Naive thymus-derived CD4-positive, alpha-beta T cell (primary cell): Measurements from ENCODE around the gene TUBGCP2. TPM values are rescaled to one million over a fixed set of nuclear protein-coding genes. Genes with fewer than 3 reads are reported as not detected.

ENCODE experiments used
- ATAC-seq: fragments of 150-1000 bp; cut with Tn5 transposase; 2 replicates; pipeline ENCODE4 v1.10.0; 2021; ENCODE audit warnings: mild to moderate bottlenecking, moderate library complexity
- CTCF ChIA-PET: fragments of 350-600 bp; sonication (Branson Sonifier 250); formaldehyde crosslinking; loops from one replicate; lab custom pipeline; 2021; ENCODE audit warnings: antibody characterized with exemption; lab: Charles Lee
- POLR2A ChIA-PET: fragments of 350-600 bp; sonication (Branson Sonifier 250); formaldehyde crosslinking; loops from one replicate; lab custom pipeline; 2021; ENCODE audit warnings: antibody characterized with exemption, inconsistent platforms; lab: Charles Lee
- DNase-seq, 9 donors: peaks; one replicate each; pipeline versions ENCODE4 v3.0.0 to v3.0.0-alpha.2; 2020 to 2022; ENCODE audit warnings: mixed read lengths in 1 of 9
- H3K27ac ChIP-seq: one replicate; pipeline ENCODE4 v1.7.0; 2013; ENCODE audit warnings: mild to moderate bottlenecking, low read depth, low read length, moderate library complexity
- H3K27me3 ChIP-seq, 2 donors: one replicate each; pipeline ENCODE4 v1.7.0; 2013; ENCODE audit warnings: low read length in 2 of 2, mild to moderate bottlenecking in 2 of 2, moderate library complexity in 2 of 2; ENCODE audit not compliant: control insufficient read depth in 2 of 2, insufficient read depth in 2 of 2
- H3K36me3 ChIP-seq, 3 experiments: 1 replicate in 2 of 3; 2 replicates in 1 of 3; pipeline ENCODE4 v1.7.0; 2013; ENCODE audit warnings: low read length in 3 of 3, mild to moderate bottlenecking in 3 of 3, moderate library complexity in 1 of 3; ENCODE audit not compliant: insufficient read depth in 3 of 3, control insufficient read depth in 2 of 3
- H3K4me1 ChIP-seq, 2 donors: one replicate each; pipeline ENCODE4 v1.7.0; 2013; ENCODE audit warnings: low read length in 2 of 2, mild to moderate bottlenecking in 2 of 2, moderate library complexity in 1 of 2; ENCODE audit not compliant: control insufficient read depth in 2 of 2, insufficient read depth in 2 of 2
- H3K4me3 ChIP-seq: 2 replicates; pipeline ENCODE4 v1.7.0; 2013; ENCODE audit warnings: mild to moderate bottlenecking, low read length
- H3K9me3 ChIP-seq, 3 experiments: 1 replicate in 2 of 3; 2 replicates in 1 of 3; pipeline ENCODE4 v1.7.0; 2013; ENCODE audit warnings: low read length in 3 of 3; ENCODE audit not compliant: control insufficient read depth in 2 of 3
- H3K27ac Mint-ChIP-seq, 9 donors: one replicate each; pipeline ENCODE4 v1.8.0; 2020 to 2022; ENCODE audit warnings: mixed read lengths in 9 of 9, mild to moderate bottlenecking in 8 of 9, moderate library complexity in 5 of 9, inconsistent platforms in 2 of 9
- H3K27me3 Mint-ChIP-seq, 5 donors: one replicate each; pipeline ENCODE4 v1.8.0; 2021 to 2022; ENCODE audit warnings: mixed read lengths in 5 of 5, mild to moderate bottlenecking in 1 of 5
- H3K36me3 Mint-ChIP-seq, 5 donors: one replicate each; pipeline ENCODE4 v1.8.0; 2020 to 2022; ENCODE audit warnings: mixed read lengths in 5 of 5, mild to moderate bottlenecking in 3 of 5, inconsistent platforms in 1 of 5
- H3K4me1 Mint-ChIP-seq, 7 donors: one replicate each; pipeline ENCODE4 v1.8.0; 2020 to 2022; ENCODE audit warnings: mixed read lengths in 7 of 7, mild to moderate bottlenecking in 3 of 7, inconsistent platforms in 1 of 7
- H3K4me3 Mint-ChIP-seq, 10 donors: one replicate each; pipeline ENCODE4 v1.8.0; 2020 to 2022; ENCODE audit warnings: mild to moderate bottlenecking in 10 of 10, mixed read lengths in 10 of 10, moderate library complexity in 6 of 10, inconsistent platforms in 2 of 10
- H3K9me3 Mint-ChIP-seq, 11 donors: one replicate each; pipeline ENCODE4 v1.8.0; 2020 to 2022; ENCODE audit warnings: mixed read lengths in 11 of 11, mild to moderate bottlenecking in 4 of 11, inconsistent platforms in 1 of 11, moderate library complexity in 1 of 11
- intact Hi-C, 2 donors: fragments of 100-400 bp; cut with micrococcal nuclease; formaldehyde crosslinking; loops; one replicate each; pipeline ENCODE4 v1.15.1; 2023
- polyA plus RNA-seq, 2 donors: library from polyadenylated mRNA; unstranded; fragments of 300-500 nt; fragmentation: Illumina TruSeq; gene quantifications; one replicate each; pipeline ENCODE4 v1.2.3, GENCODE V29; 2021
- total RNA-seq, 6 experiments: library from RNA in 5 of 6; stranded (reverse) in 5 of 6; gene quantifications; 1 replicate in 5 of 6; 2 replicates in 1 of 6; pipeline ENCODE4 v1.2.3 and lab custom pipeline; 2021 to 2026

TUBGCP2 gene
- total and polyA plus RNA-seq, 7 experiments from 2014 or later: 29.6 to 97.0 (median 67.7) TPM

DNA sequence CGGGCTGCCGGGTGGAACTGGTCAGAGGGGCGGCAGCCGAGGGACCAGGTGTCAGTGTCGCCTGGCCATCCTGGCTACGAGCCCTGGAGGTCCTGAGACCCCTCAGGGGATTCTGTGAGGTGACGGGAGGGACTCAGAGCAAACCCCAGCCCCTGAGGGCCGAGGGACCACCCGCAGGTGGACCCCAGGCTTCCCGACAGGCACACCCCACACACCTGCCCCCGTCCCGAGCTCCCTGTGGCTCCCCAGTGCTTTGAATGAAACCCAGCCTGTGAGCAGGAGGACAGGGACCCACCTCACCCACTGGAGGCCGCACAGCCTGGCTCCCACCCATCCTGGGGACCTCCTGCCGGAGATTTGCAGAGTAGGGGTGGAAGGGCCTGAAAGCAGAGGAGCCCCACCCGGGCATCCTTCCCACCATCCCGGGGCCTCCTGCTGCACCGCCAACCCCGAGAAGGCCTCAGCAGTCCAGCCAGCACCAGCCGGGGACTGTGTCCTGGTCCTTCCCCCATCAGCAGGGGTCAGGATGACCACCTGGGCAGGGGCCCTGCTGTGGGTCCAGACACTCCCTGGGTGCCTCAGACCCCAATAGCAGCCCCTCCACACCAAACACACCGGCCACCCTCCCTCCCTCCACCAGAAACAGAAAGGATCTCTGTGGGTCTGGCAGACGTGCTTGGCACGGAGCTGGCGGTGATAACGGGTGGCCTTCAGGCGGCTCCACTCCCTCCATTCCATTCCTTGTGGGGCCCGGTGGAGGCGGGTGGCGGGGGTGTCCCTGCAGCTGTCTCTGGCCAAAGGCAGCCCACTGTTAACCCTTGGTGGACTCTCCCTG lies 57.1 kb downstream of the TUBGCP2 start:
- no peaks in the 10 kb centered on the region for H3K9me3 Mint-ChIP-seq
- Histone ChIP-seq H3K36me3 (no peaks in the 10 kb centered on the region), H3K9me3 (no peaks in the 10 kb centered on the region), H3K4me3 (no peak overlapping the region), H3K27ac (no peak overlapping the region), H3K27me3 (peaks cover 0 to 3% of the 10 kb centered on the region in 2 donors), H3K4me1 (no peaks in the 10 kb centered on the region)
- intact Hi-C loops: no loop called here
- ChIA-PET CTCF (no interaction called here), POLR2A (no interaction called here)
- no peaks in the 10 kb centered on the region for H3K36me3 Mint-ChIP-seq
- peak overlapping the region in 1 of 9 donors; percentile 73 for H3K27ac Mint-ChIP-seq
- DNase-seq (no peak), ATAC-seq (no peak)
- peaks cover 0 to 5% (median 0%) of the 10 kb centered on the region in 5 donors for H3K27me3 Mint-ChIP-seq
- H3K4me1 Mint-ChIP-seq: peaks cover 0 to 10% (median 4%) of the 10 kb centered on the region in 7 donors
- no peak overlapping the region for H3K4me3 Mint-ChIP-seq

DNA sequence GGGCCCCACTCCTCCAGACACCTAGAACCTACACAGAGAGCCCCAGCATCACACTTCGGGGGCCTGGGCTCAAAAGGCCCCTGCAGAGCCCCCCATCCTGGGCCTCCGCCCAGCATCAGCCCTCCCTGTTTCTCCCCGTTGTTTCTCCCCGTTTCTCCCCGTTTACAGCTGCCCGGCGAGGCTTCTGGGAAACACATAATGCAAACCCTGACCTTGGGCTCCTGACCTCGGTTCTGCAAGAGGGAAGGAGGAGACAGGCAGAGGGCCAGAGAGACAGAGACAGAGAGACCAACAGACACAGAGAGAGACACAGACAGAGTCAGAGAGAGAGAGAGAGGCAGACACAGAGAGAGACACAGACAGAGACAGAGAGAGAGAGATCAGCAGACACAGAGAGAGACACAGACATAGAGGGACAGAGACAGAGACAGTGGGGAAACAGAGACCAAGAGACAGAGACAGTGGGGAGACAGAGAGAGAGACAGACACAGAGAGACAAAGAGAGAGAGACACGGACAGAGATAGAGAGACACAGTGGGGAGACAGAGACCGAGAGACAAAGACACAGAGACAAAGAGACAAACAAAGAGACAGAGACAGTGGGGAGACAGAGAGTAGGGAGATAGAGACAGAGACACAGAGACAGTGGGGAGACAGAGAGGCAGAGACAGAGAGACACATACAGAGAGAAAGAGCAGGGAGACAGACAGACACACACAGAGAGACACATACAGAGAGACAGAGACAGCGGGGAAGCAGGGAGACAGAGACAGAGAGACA lies 58.5 kb downstream of the TUBGCP2 start:
- ChIA-PET POLR2A (no interaction called here), CTCF (no interaction called here)
- Mint-ChIP-seq H3K9me3 (no peaks in the 10 kb centered on the region), H3K27me3 (peaks cover 0 to 5% (median 0%) of the 10 kb centered on the region in 5 donors), H3K4me3 (no peak overlapping the region), H3K36me3 (no peaks in the 10 kb centered on the region), H3K27ac (peak overlapping the region in 6 of 9 donors; percentile 3 to 68 (median 21)), H3K4me1 (peaks cover 0 to 10% (median 4%) of the 10 kb centered on the region in 7 donors)
- H3K9me3 ChIP-seq: no peaks in the 10 kb centered on the region
- DNase-seq: no peak
- H3K4me1 ChIP-seq: no peaks in the 10 kb centered on the region
- no peaks in the 10 kb centered on the region for H3K36me3 ChIP-seq
- no peak overlapping the region for H3K27ac ChIP-seq
- ATAC-seq: no peak
- H3K4me3 ChIP-seq: no peak overlapping the region
- H3K27me3 ChIP-seq: peaks cover 0 to 3% of the 10 kb centered on the region in 2 donors
- intact Hi-C loops: no loop called here

DNA sequence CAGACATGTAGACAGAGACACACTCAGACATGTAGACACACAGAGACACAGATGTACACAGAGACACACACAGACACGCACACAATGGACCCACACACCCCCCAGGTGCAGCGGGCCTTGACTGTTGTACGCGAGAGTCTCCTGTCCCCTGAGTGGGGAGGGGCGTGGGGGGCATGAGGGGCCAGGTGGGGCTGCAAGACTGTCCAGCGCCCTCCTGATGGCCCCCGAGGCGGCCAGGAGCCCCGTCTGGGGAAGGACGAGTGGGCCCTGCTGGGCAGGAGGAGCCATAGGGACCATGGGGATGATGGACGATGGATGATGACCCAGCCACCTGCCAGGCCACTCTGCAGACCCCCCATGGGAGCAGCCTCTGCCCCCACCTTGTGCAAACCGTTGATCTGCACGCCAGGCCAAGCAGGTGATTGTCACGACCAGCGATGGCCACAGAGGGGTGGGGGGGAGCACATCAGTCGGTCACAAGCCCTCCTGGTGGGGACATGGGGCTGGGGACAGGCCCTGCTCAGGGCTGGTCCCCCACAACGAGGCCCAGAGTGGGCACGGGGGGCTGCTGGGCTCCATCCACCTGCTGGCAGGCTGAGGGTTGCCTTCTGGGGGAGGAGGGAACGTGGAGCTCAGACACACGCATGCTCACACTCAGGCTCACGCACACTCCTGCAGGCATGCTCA lies 59.4 kb downstream of the TUBGCP2 start:
- Histone ChIP-seq H3K36me3 (no peaks in the 10 kb centered on the region), H3K9me3 (no peaks in the 10 kb centered on the region), H3K27me3 (peaks cover 0 to 3% of the 10 kb centered on the region in 2 donors), H3K4me1 (no peaks in the 10 kb centered on the region), H3K4me3 (no peak overlapping the region), H3K27ac (no peak overlapping the region)
- H3K9me3 Mint-ChIP-seq: no peaks in the 10 kb centered on the region
- ChIA-PET POLR2A (no interaction called here), CTCF (no interaction called here)
- DNase-seq: no peak
- intact Hi-C loops: no loop called here
- no peaks in the 10 kb centered on the region for H3K36me3 Mint-ChIP-seq
- ATAC-seq: no peak
- H3K4me1 Mint-ChIP-seq: peaks cover 0 to 8% (median 0%) of the 10 kb centered on the region in 7 donors
- no peak overlapping the region for H3K27ac Mint-ChIP-seq
- no peak overlapping the region for H3K4me3 Mint-ChIP-seq
- H3K27me3 Mint-ChIP-seq: peaks cover 0 to 5% (median 2%) of the 10 kb centered on the region in 5 donors

DNA sequence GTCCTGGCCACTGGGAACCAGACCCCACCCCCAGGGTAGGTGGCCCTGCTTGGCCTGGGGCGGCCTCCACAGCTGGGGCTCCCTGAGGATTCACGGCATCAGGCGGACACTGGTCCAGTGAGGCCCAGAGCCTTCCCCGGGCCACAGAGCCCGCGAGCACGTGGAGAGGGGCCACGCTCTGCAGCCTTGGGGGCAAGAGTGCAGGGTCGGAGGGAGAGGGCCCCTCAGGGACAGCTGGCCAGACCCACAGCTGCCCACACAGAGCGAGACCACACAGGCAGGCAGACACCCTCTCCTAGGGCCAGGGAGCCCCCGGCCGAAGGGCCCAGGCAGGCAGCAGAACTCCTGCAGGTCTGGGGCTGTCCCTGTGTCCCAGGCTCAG lies 60.3 kb downstream of the TUBGCP2 start:
- peaks cover 0 to 8% (median 0%) of the 10 kb centered on the region in 7 donors for H3K4me1 Mint-ChIP-seq
- intact Hi-C loops: no loop called here

DNA sequence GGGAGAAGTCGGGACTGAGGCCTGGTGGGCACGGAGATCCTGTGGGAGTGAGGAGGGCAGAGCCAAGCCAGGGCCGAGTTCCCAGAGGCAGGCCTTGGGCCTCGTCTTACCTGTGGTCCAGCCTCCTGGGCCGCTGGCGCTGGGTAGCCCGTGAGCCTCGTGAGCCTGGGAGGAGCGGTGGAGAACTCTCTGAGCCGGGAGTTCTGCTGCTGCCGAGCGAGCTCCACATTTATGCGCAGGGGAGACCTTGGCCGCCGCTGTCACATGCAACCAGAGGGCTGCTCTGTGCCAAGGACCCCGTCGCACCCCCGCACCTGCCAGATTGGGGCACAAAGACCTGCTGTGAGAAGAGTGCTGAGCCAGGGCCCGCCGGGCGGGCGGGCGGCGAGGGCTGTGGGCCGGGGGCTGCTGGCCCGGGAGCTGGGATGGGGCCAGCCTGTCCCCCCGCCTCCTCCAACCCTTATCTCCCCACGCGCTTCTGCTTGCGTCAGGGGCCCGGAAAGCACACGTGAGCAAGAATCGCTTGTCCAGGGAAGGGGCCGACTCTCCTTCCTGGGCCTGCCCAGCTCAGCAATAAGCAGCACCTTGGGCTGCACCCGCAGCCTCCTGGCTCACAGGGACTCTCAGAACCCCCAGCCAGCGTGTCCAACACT lies 60.9 kb downstream of the TUBGCP2 start:
- no peak overlapping the region for H3K27ac Mint-ChIP-seq
- no peaks in the 10 kb centered on the region for H3K9me3 Mint-ChIP-seq
- H3K4me1 Mint-ChIP-seq: peaks cover 0 to 11% (median 0%) of the 10 kb centered on the region in 7 donors
- intact Hi-C loops: loop anchor here in 1 of 2 donors (1.0 kb wide), 1 partner anchor 70 kb away; no protein-coding TSS in a partner anchor
- ChIA-PET POLR2A (interaction anchor here (1.0 kb wide), 1 partner anchor 10 kb away, joined by 3 read pairs; no protein-coding TSS in a partner anchor), CTCF (no interaction called here)
- ATAC-seq (no peak), DNase-seq (no peak)
- no peak overlapping the region for H3K4me3 Mint-ChIP-seq
- Histone ChIP-seq H3K27ac (no peak overlapping the region), H3K9me3 (no peaks in the 10 kb centered on the region), H3K36me3 (no peaks in the 10 kb centered on the region), H3K27me3 (peaks cover 0 to 3% of the 10 kb centered on the region in 2 donors), H3K4me3 (no peak overlapping the region), H3K4me1 (no peaks in the 10 kb centered on the region)
- peaks cover 5 to 16% (median 9%) of the 10 kb centered on the region in 5 donors for H3K27me3 Mint-ChIP-seq
- no peaks in the 10 kb centered on the region for H3K36me3 Mint-ChIP-seq

More for the DNA sequence above, 60.3 kb downstream of the TUBGCP2 start:
- H3K27ac ChIP-seq: no peak overlapping the region
- Mint-ChIP-seq H3K36me3 (no peaks in the 10 kb centered on the region), H3K4me3 (no peak overlapping the region), H3K27me3 (peaks cover 0 to 11% (median 5%) of the 10 kb centered on the region in 5 donors), H3K9me3 (no peaks in the 10 kb centered on the region), H3K27ac (no peak overlapping the region)
- no peaks in the 10 kb centered on the region for H3K4me1 ChIP-seq
- peaks cover 0 to 3% of the 10 kb centered on the region in 2 donors for H3K27me3 ChIP-seq
- ATAC-seq (no peak), DNase-seq (no peak)
- no peaks in the 10 kb centered on the region for H3K36me3 ChIP-seq
- CTCF ChIA-PET: no interaction called here
- H3K4me3 ChIP-seq: no peak overlapping the region
- H3K9me3 ChIP-seq: no peaks in the 10 kb centered on the region
- POLR2A ChIA-PET: interaction anchor here (1.0 kb wide), 1 partner anchor 9 kb away, joined by 3 read pairs; no protein-coding TSS in a partner anchor

DNA sequence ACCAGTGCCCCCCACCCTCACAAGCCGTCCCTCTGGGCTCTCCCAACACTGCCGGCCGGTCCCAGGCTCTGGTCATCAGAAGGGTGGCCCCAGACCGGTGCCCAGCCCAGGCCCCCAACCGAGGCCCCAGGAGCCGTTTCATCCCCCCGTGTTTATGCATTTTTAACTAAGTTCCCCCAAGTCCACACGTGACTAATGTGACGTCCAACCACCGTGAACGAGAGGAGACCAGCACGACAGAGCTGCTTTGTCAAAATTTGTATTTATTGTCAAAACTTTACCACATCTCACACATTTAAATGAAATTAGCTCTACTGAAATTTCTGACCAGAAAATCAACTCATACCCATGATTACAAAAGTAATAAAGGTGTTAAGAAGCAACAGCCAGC lies 62.4 kb downstream of the TUBGCP2 start:
- Histone ChIP-seq H3K4me1 (peaks cover 0 to 7% of the 10 kb centered on the region in 2 donors), H3K27me3 (peaks cover 0 to 3% of the 10 kb centered on the region in 2 donors), H3K36me3 (no peaks in the 10 kb centered on the region), H3K4me3 (no peak overlapping the region), H3K9me3 (no peaks in the 10 kb centered on the region), H3K27ac (no peak overlapping the region)
- intact Hi-C loops: no loop called here
- no peak overlapping the region for H3K27ac Mint-ChIP-seq
- no peak for ATAC-seq
- H3K4me3 Mint-ChIP-seq: no peak overlapping the region
- no peaks in the 10 kb centered on the region for H3K9me3 Mint-ChIP-seq
- H3K4me1 Mint-ChIP-seq: peaks cover 4 to 22% (median 7%) of the 10 kb centered on the region in 7 donors
- no peak for DNase-seq
- peaks cover 14 to 27% (median 20%) of the 10 kb centered on the region in 5 donors for H3K27me3 Mint-ChIP-seq
- ChIA-PET POLR2A (no interaction called here), CTCF (no interaction called here)
- no peaks in the 10 kb centered on the region for H3K36me3 Mint-ChIP-seq
